ENCODE results near the gene SLC9C2. TPM values are rescaled to one million over a fixed set of nuclear protein-coding genes. Genes with fewer than 3 reads are reported as not detected.

SLC9C2 gene, protein sequence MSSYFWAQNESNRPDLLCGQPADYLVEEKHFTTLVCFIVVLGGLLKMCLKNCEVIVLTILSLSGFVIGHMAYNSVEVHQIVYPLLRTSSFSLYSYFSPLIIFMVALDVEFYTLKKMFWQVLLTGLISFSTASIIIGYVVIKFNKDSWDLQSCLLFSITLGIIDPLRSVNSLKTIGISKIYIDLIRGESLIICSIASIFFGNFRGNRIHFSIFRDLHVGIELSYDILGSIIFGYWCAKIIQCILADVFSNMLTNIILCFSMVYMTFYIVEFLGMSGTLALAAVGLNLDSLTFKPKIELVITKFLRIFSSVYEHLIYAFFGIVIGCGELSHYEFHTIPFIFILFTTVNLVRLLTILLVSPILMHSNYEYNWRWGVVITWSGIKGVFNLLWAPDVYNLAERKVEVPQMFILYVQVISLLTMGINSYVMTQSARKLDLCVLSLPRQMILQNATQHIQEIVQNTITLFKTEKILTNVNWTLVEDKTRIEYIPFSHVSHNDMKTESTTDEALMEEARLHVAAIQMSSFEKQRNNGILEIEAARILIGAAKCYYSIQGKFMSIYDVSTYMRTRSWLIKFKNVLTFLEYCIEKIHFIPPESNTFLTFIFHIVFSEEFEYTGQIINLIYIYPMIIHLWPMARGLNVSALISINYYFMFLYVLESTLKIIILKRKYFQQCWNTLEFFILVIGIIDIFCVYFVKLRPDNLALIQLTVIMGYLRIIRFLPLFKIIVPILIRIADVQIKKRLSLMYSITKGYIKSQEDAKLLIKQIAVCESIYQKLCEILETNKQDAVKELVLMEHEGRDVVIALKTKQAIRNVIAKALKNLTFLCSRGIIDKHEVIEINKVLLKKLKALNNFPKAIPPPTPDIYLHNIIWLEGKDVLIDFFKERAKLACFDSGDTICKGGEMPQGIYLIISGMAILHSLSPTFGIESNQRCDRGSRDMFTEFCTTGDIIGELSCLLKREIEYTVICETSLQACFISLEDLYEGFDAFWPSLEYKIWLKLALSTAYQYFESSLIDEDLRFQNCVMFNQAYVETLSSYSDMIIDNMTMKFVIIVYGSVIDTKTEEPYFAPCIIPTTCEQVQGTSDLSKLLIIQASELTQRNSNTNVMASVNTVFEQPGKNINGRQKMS
- total RNA-seq, result 0.39 TPM in 1 of 2 replicates, not detected in the other

DNA sequence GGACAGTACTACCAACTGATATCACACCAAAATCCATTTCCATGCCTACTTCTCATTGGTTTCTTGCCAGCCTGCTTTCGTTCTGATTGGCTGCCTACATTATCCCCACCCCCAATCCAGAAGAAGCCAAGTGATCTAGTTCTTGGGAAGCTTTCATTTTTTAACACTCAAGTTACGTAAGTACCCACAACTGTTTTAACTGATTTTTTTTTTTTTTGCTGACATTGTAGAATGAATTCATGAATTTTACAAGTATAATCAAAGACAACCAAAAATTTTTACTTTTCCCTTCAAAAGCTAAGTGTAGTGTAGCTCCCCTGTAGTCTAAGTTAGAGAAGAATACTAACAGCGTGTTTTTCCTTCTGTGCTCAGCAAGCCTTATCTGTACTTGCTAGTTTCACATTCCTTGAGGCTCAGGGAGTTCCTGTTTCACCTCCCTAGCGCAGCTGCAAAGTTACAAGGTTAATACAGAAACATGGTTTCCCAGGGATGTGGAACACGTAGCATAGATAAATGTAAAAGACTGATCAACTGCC lies at the start of gene SLC9C2:
SLC9C2 (minus strand) TSS at position 17 of the 536 bp plus-strand sequence. CDS start 1,296 bp downstream, outside the sequence.

GRCh38 chr1:173635116-173635515 lies 32.2 kb upstream of the SLC9C2 start, which contains the start of gene TEX50:
Gene TEX50 (plus strand): TSS chr1:173635338. CDS start chr1:173635522, 184 bp downstream.

GRCh38 chr1:173477286-173478093 lies 125.4 kb downstream of the SLC9C2 start, which contains the start of gene PRDX6:
Gene PRDX6 (plus strand): TSS chr1:173477335. CDS start chr1:173477398, 63 bp downstream.

Other genes with a start within 250 kb of the SLC9C2 start
- 210 and 258 TPM in 2 replicates for gene PRDX6, start 125.7 kb downstream of the SLC9C2 start, total RNA-seq
- gene TEX50, start 32.3 kb upstream of the SLC9C2 start, total RNA-seq, result not detected in 2 replicates
- gene ANKRD45, start 66.8 kb upstream of the SLC9C2 start, total RNA-seq, result under 0.01 TPM in 1 of 2 replicates, not detected in the other
- gene KLHL20, start 111.9 kb upstream of the SLC9C2 start, total RNA-seq, result 24.7 and 25.1 TPM in 2 replicates
- gene DARS2, start 221.6 kb upstream of the SLC9C2 start, total RNA-seq, result 19.6 and 29.9 TPM in 2 replicates
- gene CENPL, start 221.8 kb upstream of the SLC9C2 start, total RNA-seq, result 11.0 and 12.4 TPM in 2 replicates